HG03095 (cell line): Measurements from ENCODE around the gene HFE.

Experiments
- ATAC-seq: cut with Tn5 transposase; IDR thresholded peaks from one replicate; pipeline ENCODE4 v1.9.1; 2021; ENCODE audit warnings: moderate library complexity; ENCODE audit not compliant: unreplicated experiment

Gene HFE

DNA sequence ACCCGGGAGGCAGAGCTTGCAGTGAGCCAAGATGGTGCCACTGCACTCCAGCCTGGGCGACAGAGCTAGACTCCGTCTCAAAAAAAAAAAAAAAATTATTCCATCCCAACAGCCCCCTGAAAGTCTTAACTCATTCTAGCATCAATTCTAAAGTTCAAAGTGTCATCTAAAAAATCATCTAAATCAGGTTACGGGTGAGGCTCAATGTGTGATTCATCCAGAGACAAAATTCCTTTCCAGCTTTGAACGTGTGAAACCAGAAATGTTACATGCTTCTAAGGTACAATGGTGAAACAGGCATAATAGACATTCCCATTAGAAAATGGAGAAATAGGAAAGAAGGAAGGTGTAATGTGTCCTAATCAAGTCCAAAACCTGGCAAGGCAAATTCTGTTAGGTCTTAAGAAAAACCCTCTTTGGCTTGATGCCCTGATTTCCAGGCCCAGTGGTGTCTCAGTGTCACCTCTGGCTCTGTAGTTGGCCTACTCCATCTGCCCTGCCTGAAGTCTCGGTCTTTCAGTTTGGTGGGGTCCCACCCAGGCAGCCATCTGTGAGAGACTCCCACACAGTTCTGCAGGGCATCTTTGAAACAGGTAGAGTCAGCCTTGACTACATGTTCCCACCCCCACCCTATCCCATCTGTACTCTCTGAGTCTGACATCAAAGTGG, 43.5 kb downstream of the HFE start:
- no peak for ATAC-seq

DNA sequence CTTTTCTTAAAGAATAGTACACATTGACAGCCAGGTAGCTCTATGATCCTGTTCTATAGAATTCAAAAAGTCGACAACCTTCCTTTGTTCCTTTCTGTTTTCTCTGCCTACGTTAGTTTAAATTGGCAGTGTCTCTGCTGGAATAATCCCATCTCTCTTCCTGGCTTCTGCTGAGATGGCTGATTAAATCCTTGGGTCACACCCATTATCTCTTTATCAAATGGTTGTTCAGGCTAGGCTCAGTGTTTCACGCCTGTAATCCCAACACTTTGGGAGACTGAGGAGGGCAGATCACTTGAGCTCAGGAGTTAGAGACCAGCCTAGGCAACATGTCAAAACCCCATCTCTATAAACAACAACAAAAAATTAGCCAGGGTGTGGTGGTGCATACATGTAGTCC, 44.4 kb downstream of the HFE start:
- no peak for ATAC-seq

DNA sequence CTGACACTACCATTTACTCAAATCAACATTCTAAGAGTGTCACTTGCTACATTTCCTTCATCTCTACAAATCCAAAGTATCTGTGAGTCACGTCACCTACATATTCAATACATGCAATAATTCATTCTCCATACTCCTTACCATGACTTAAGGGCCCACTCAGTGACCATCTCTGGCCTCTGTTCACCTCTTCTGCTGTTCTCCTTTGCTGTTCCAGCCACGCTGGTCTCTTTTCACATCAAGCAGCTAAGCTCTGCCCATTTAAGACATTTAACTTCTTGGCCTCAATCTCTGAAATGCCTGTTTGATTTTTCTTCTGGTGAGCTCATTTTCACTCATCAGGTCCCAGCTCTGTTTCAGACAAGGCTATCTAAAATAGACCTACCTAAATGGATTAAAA, 46.5 kb downstream of the HFE start:
- ATAC-seq, result no peak

DNA sequence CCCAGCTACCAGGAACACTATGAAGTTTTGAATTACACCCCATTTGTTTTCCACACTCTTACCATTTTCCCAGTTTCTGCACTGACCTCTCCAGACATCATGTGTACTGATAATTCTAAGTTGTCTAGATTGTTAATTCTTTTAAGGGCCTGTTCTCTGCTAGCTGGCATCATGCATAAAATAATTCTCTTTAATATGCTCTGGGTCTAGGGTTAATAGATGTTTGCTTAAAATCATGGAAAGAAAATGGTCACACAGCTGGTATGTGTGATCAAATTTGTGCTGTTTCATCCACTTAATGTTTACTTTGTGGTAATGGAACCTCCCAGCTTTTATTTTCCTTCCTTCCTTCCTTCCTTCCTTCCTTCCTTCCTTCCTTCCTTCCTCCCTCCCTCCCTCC, 49.1 kb downstream of the HFE start:
- no peak for ATAC-seq

DNA sequence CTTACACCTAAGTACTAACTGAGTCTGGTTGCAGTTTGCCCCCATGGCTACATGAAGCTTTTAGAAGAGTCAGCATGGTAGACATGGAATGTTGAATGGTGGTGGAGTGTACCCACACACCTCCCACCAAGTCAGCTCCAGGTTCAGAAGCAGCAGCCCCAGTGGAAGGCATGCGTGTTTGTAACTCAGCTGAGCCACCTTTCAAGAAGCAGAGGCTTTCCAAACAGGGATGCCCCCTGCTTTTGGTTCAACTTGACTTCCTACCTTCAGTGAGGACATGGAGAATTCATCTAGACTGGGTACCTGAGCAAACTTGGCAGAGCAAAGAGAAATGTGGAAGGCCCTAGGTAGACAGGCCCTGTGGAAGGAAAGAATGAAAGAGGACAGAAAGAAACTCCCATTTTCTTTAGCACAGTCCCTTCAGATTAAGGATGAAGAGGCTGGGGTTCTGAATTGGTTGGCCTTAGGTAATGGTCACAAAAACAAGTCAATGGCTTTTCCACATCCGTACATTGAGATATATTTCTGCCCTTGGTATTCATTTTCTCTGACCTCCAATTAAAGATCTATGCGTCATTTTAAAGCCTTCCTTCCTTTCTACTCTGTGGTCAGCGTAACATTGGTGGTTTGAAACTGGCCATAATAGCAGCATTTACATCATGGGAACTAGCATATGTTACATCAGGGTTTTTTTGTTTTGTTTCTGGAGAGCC, 53.2 kb downstream of the HFE start:
- ATAC-seq, result no peak

DNA sequence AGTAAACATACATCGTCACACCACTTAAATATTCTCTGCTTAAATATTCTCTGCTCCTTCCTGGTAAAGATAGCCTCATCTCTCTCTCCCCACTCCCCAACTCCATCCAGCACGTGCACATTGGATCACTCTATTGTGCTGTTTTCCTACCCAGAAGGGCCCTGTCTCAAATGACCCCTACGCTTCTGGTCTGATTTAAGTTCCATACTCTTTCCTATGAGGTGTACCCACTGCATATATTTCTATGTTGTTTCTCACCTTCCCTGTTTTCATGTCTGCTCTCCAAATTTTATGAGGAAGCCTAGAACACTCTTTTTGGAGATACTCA, 53.7 kb downstream of the HFE start:
- no peak for ATAC-seq

DNA sequence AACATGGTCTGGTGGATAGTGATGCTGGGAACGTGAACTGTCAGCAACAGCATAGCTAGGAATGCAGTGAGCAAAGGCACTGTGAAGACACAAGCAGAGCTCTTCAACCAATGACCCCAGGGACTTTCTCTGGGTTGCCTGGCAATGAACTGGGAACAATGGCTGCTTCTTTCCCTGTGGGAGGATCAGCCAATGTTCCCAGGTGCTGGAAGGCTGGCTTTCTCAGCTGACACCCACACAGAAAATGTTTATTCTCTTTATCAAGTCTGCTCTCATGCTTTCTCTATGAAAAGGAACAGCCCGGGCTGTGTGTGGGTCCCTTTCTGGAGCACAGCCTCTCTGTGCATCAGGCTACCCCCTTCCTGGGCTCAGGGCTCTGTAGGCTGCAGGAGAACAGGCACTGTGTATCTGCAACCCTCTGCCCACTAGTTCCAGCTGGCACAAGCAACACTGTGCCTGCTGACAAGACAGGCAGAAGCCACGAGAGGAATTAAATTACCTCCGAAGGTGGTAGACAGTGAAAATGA, 54.2 kb downstream of the HFE start:
- no peak for ATAC-seq

DNA sequence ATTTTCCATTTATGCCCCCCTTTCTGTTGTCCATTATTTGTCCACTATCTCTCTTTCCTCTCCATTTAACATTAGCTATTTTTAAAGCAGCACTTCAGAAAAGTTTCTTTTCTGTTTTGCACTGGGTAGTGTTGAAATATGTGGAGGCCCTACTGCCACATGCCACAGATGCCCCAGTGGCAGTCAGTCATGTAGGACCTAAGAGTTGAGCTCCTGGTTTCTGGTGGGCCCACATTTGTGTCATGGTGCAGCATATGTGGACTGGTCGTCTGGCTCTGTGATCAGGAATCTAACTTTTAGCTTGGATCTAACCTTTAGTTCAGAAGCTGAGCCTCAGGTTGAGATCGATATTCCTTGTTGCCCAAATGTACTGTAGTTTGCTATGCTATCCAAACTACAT, 54.8 kb downstream of the HFE start:
- no peak for ATAC-seq
